Sigmoid colon (tissue), 7 donors: ENCODE measurements around the gene SYPL2. TPM values are rescaled to one million over a fixed set of nuclear protein-coding genes. Genes with fewer than 3 reads are reported as not detected.
A peak's percentile ranks its signal among the peaks of the same experiment; 100 is the strongest.

Experiments
- DNase-seq: peaks from one replicate; pipeline ENCODE4 v3.0.0-alpha.2; 2019
- H3K27ac ChIP-seq, 4 donors: fragments of 200-600 bp; sonication (generic); one replicate each; pipeline ENCODE4 v1.5.1; 2016 to 2019; ENCODE audit warnings: mild to moderate bottlenecking in 1 of 4
- H3K27me3 ChIP-seq, 3 donors: fragments of 200-600 bp; sonication (generic); one replicate each; pipeline ENCODE4 v1.5.1; 2019; ENCODE audit warnings: mild to moderate bottlenecking in 1 of 3
- H3K36me3 ChIP-seq, 4 donors: fragments of 200-600 bp; sonication (generic); one replicate each; pipeline ENCODE4 v1.5.1; 2016 to 2019
- H3K4me1 ChIP-seq, 4 donors: fragments of 200-600 bp; sonication (generic); one replicate each; pipeline ENCODE4 v1.5.1; 2017 to 2019
- H3K4me3 ChIP-seq, 4 donors: fragments of 200-600 bp; sonication (generic); one replicate each; pipeline ENCODE4 v1.5.1; 2017 to 2019; ENCODE audit warnings: mild to moderate bottlenecking in 2 of 4, moderate library complexity in 1 of 4
- H3K9me3 ChIP-seq, 4 donors: fragments of 200-600 bp in 3 of 4; sonication (generic) in 3 of 4; one replicate each; pipeline versions ENCODE4 v1.5.1 to v1.6.1; 2013 to 2019
- CTCF ChIP-seq, 4 experiments: fragments of 450-650 bp in 3 of 4; fragments of 200-600 bp in 1 of 4; IDR thresholded peaks; one replicate each; pipeline ENCODE4 v1.5.1; 2016 to 2019; ENCODE audit warnings: antibody characterized with exemption in 4 of 4, mild to moderate bottlenecking in 3 of 4, moderate library complexity in 2 of 4
- EP300 ChIP-seq, 4 donors: sonication (generic); formaldehyde crosslinking; IDR thresholded peaks; one replicate each; pipeline ENCODE4 v1.6.1; 2017; ENCODE audit warnings: antibody characterized with exemption in 4 of 4
- POLR2A ChIP-seq, 2 donors: fragments of 450-650 bp; IDR thresholded peaks; one replicate each; pipeline ENCODE4 v1.6.1; 2016; ENCODE audit warnings: antibody characterized with exemption in 2 of 2, mild to moderate bottlenecking in 2 of 2, moderate library complexity in 2 of 2
- POLR2AphosphoS5 ChIP-seq, 4 donors: sonication (generic); formaldehyde crosslinking; IDR thresholded peaks; one replicate each; pipeline ENCODE4 v1.6.1; 2017; ENCODE audit warnings: antibody characterized with exemption in 4 of 4
- WGBS, 2 donors: extraction: QIAGEN DNeasy Blood & Tissue Kit; methylation state at CpG; one replicate each; pipeline ENCODE4 v1.1.7; 2013; 5-methylcytosine and 5-hydroxymethylcytosine counted together
- intact Hi-C: fragments of 100-400 bp; cut with DNase I; formaldehyde crosslinking; loops from one replicate; pipeline ENCODE4 v1.15.1; 2023
- polyA plus RNA-seq, 3 donors: library from polyadenylated mRNA; stranded (reverse); fragments of 200-250 nt; gene quantifications; one replicate each; pipeline ENCODE4 v1.2.3, GENCODE V29; 2013
- total RNA-seq, 4 donors: library from RNA; depleted of rRNA; stranded (reverse); fragments of >200 nt; gene quantifications; one replicate each; pipeline ENCODE4 v1.1.0, GENCODE V29; 2016
- donor health status: healthy with polysubstance abuse.
- donor health status: Bipolar disorder and iron deficiency.
- donor health status: healthy.

Gene SYPL2
- total and polyA plus RNA-seq, 7 donors: under 0.01 to 6.9 (median 2.1) TPM; not detected in 1

- DNase-seq: no peak
- TF ChIP-seq POLR2AphosphoS5 (IDR thresholded peaks at IDR 0.05) (no peak), POLR2A (IDR thresholded peaks at IDR 0.05) (no peak), CTCF (IDR thresholded peaks at IDR 0.05) (no peak), EP300 (IDR thresholded peaks at IDR 0.05) (no peak)
- Histone ChIP-seq H3K27ac (peak overlapping the region; percentile 63 to 81 (median 71)), H3K36me3 (peaks cover 0 to 8% (median 3%) of the 10 kb centered on the region in 4 donors), H3K9me3 (no peaks in the 10 kb centered on the region), H3K4me1 (peaks cover 0 to 55% (median 42%) of the 10 kb centered on the region in 4 donors), H3K4me3 (no peak overlapping the region), H3K27me3 (no peaks in the 10 kb centered on the region)
- intact Hi-C loops: no loop called here
- 71 to 85% methylated on average over 3 of the region's 3 CpGs for WGBS, 2 donors
Observed at GRCh38 chr1:109502364-109502851, 36.1 kb downstream of the SYPL2 start.

GRCh38 chr1:109503935-109504334 is 37.6 kb downstream of the SYPL2 start:
- WGBS, 2 donors: 11 to 45% methylated on average over 5 of the region's 5 CpGs
- intact Hi-C loops: no loop called here
- no peaks in the 10 kb centered on the region for H3K36me3 ChIP-seq
- H3K9me3 ChIP-seq: no peaks in the 10 kb centered on the region
- peak overlapping the region in 2 of 4 donors; percentile 20 to 25 for H3K27ac ChIP-seq
- no peak for DNase-seq
- H3K27me3 ChIP-seq: no peaks in the 10 kb centered on the region
- TF ChIP-seq EP300 (IDR thresholded peaks at IDR 0.05) (no peak), POLR2A (IDR thresholded peaks at IDR 0.05) (no peak), CTCF (IDR thresholded peaks at IDR 0.05) (no peak), POLR2AphosphoS5 (IDR thresholded peaks at IDR 0.05) (no peak)
- peaks cover 0 to 52% (median 48%) of the 10 kb centered on the region in 4 donors for H3K4me1 ChIP-seq
- no peak overlapping the region for H3K4me3 ChIP-seq

GRCh38 chr1:109504974-109505373 is 38.6 kb downstream of the SYPL2 start:
- no peak overlapping the region for H3K4me3 ChIP-seq
- TF ChIP-seq EP300 (IDR thresholded peaks at IDR 0.05) (no peak), POLR2AphosphoS5 (IDR thresholded peaks at IDR 0.05) (no peak), POLR2A (IDR thresholded peaks at IDR 0.05) (no peak), CTCF (IDR thresholded peaks at IDR 0.05) (no peak)
- DNase-seq: no peak
- H3K36me3 ChIP-seq: no peaks in the 10 kb centered on the region
- H3K4me1 ChIP-seq: peaks cover 0 to 48% (median 43%) of the 10 kb centered on the region in 4 donors
- no peak overlapping the region for H3K27ac ChIP-seq
- intact Hi-C loops: no loop called here
- WGBS, 2 donors: 32 to 76% methylated on average over 1 of the region's 1 CpG
- H3K27me3 ChIP-seq: no peaks in the 10 kb centered on the region
- no peaks in the 10 kb centered on the region for H3K9me3 ChIP-seq

- no peaks in the 10 kb centered on the region for H3K36me3 ChIP-seq
- TF ChIP-seq CTCF (IDR thresholded peaks at IDR 0.05): no peak
- TF ChIP-seq EP300 (IDR thresholded peaks at IDR 0.05): no peak
- no peak for TF ChIP-seq POLR2A (IDR thresholded peaks at IDR 0.05)
- no peak for TF ChIP-seq POLR2AphosphoS5 (IDR thresholded peaks at IDR 0.05)
- peak overlapping the region; percentile 48 to 97 (median 86) for H3K4me3 ChIP-seq
- WGBS, 2 donors: 94% methylated on average over 25 of the region's 25 CpGs
- peak overlapping the region in 2 of 4 donors; percentile 66 to 80 for H3K27ac ChIP-seq
- peaks cover 0 to 30% (median 27%) of the 10 kb centered on the region in 4 donors for H3K4me1 ChIP-seq
- no peaks in the 10 kb centered on the region for H3K27me3 ChIP-seq
- peak; percentile 54 for DNase-seq
- intact Hi-C loops: no loop called here
- no peaks in the 10 kb centered on the region for H3K9me3 ChIP-seq
Observed at GRCh38 chr1:109508001-109508872, 41.9 kb downstream of the SYPL2 start.
